Vagina (tissue), 2 donors: ENCODE measurements around the gene NUDT3. TPM values are rescaled to one million over a fixed set of nuclear protein-coding genes. Genes with fewer than 3 reads are reported as not detected.

Source experiments
- DNase-seq, 2 donors: peaks; one replicate each; pipeline ENCODE4 v3.0.0-alpha.2; 2017; ENCODE audit errors: extremely low spot score in 2 of 2
- H3K27ac ChIP-seq: fragments of 200-600 bp; sonication (generic); one replicate; pipeline ENCODE4 v1.5.1; 2019
- H3K27me3 ChIP-seq: fragments of 200-600 bp; sonication (generic); one replicate; pipeline ENCODE4 v1.5.1; 2019
- H3K36me3 ChIP-seq, 2 donors: fragments of 200-600 bp; sonication (generic); one replicate each; pipeline ENCODE4 v1.5.1; 2017 to 2019
- H3K4me1 ChIP-seq: fragments of 200-600 bp; sonication (generic); one replicate; pipeline ENCODE4 v1.5.1; 2019
- H3K4me3 ChIP-seq, 2 donors: fragments of 200-600 bp; sonication (generic); 1 replicate in 1 of 2; 2 replicates in 1 of 2; pipeline ENCODE4 v1.5.1; 2016 to 2019
- H3K9me3 ChIP-seq: fragments of 200-600 bp; sonication (generic); one replicate; pipeline ENCODE4 v1.5.1; 2019
- POLR2A ChIP-seq, 2 donors: fragments of 450-650 bp; IDR thresholded peaks; one replicate each; pipeline ENCODE4 v1.6.1; 2017; ENCODE audit warnings: antibody characterized with exemption in 2 of 2, mild to moderate bottlenecking in 2 of 2, moderate library complexity in 2 of 2
- POLR2AphosphoS5 ChIP-seq, 2 donors: sonication (generic); formaldehyde crosslinking; IDR thresholded peaks; one replicate each; pipeline ENCODE4 v1.9.0; 2017; ENCODE audit warnings: antibody characterized with exemption in 2 of 2, mild to moderate bottlenecking in 2 of 2, low read depth in 1 of 2; ENCODE audit not compliant: insufficient read depth in 1 of 2
- intact Hi-C: fragments of 100-400 bp; cut with DNase I; formaldehyde crosslinking; loops from one replicate; pipeline ENCODE4 v1.15.1; 2023
- total RNA-seq: library from RNA; depleted of rRNA; stranded (reverse); fragments of >200 nt; gene quantifications from one replicate; pipeline ENCODE4 v1.2.3, GENCODE V29; 2016
- TF ChIP-seq, protein P1 (sequence below), 3 experiments: fragments of 450-650 bp in 2 of 3; fragments of 200-600 bp in 1 of 3; sonication (generic) in 1 of 3; IDR thresholded peaks; one replicate each; pipeline ENCODE4 v1.5.1; 2017 to 2019; ENCODE audit warnings: antibody characterized with exemption in 3 of 3, mild to moderate bottlenecking in 2 of 3, moderate library complexity in 2 of 3

NUDT3 gene
- total RNA-seq, 1 donor from 2014 or later = 27.0 TPM

DNA sequence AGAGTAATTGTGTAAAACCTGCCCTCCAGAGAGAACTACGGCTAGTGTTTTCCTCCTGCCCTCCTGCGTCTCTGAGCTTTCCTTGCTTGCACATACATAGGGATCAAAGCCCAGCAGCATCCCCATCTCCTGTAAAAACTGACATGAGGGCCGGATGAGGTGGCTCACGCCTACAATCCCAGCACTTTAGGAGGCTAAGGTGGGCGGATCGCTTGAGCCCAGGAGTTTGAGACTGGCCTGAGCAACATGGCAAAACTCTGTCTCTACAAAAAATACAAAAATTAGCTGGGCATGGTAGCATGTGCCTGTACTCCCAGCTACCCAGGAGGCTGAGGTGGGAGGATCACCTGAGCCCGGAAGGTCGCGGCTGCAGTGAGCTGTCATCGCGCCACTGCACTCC, 103.3 kb downstream of the NUDT3 start:
- no peaks in the 10 kb centered on the region for H3K27me3 ChIP-seq
- no peaks in the 10 kb centered on the region for H3K4me1 ChIP-seq
- no peak overlapping the region for H3K27ac ChIP-seq
- intact Hi-C loops = no loop called here
- no peak overlapping the region for H3K4me3 ChIP-seq
- H3K36me3 ChIP-seq = peaks cover 0 to 27% of the 10 kb centered on the region in 2 donors
- TF ChIP-seq POLR2AphosphoS5 (IDR thresholded peaks at IDR 0.05; ENCODE audit: insufficient read depth in 1 of 2, low read depth in 1 of 2) (no peak), POLR2A (IDR thresholded peaks at IDR 0.05) (no peak)
- TF ChIP-seq, protein P1, sequence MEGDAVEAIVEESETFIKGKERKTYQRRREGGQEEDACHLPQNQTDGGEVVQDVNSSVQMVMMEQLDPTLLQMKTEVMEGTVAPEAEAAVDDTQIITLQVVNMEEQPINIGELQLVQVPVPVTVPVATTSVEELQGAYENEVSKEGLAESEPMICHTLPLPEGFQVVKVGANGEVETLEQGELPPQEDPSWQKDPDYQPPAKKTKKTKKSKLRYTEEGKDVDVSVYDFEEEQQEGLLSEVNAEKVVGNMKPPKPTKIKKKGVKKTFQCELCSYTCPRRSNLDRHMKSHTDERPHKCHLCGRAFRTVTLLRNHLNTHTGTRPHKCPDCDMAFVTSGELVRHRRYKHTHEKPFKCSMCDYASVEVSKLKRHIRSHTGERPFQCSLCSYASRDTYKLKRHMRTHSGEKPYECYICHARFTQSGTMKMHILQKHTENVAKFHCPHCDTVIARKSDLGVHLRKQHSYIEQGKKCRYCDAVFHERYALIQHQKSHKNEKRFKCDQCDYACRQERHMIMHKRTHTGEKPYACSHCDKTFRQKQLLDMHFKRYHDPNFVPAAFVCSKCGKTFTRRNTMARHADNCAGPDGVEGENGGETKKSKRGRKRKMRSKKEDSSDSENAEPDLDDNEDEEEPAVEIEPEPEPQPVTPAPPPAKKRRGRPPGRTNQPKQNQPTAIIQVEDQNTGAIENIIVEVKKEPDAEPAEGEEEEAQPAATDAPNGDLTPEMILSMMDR (IDR thresholded peaks at IDR 0.05) = no peak
- H3K9me3 ChIP-seq = no peaks in the 10 kb centered on the region
- DNase-seq = no peak

DNA sequence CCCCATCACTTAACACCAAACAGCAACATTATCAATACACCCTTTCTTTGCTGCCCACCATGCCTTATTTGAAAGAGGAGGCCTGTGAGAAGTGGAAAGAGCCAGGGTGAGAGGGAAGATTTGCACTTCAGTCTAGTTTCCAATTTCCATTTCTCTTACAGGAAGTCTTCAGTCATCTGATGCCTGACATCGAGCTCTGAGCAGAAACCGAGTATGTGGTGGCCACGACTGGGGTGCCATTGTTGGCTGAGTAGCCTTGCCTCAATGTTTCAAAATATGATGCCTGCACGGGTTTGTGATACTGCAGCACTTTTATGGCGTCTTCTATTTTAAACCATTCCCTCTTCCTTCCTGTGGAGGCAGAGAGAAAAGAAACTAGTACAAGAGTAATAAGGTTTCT, 103.9 kb downstream of the NUDT3 start:
- no peak for DNase-seq
- no peak overlapping the region for H3K27ac ChIP-seq
- peaks cover 0 to 22% of the 10 kb centered on the region in 2 donors for H3K36me3 ChIP-seq
- H3K4me3 ChIP-seq = no peak overlapping the region
- intact Hi-C loops = no loop called here
- TF ChIP-seq POLR2A (IDR thresholded peaks at IDR 0.05) (no peak), POLR2AphosphoS5 (IDR thresholded peaks at IDR 0.05; ENCODE audit: insufficient read depth in 1 of 2, low read depth in 1 of 2) (no peak)
- TF ChIP-seq, protein P1 (IDR thresholded peaks at IDR 0.05) = no peak
- H3K4me1 ChIP-seq = no peaks in the 10 kb centered on the region
- H3K9me3 ChIP-seq = no peaks in the 10 kb centered on the region
- H3K27me3 ChIP-seq = no peaks in the 10 kb centered on the region

DNA sequence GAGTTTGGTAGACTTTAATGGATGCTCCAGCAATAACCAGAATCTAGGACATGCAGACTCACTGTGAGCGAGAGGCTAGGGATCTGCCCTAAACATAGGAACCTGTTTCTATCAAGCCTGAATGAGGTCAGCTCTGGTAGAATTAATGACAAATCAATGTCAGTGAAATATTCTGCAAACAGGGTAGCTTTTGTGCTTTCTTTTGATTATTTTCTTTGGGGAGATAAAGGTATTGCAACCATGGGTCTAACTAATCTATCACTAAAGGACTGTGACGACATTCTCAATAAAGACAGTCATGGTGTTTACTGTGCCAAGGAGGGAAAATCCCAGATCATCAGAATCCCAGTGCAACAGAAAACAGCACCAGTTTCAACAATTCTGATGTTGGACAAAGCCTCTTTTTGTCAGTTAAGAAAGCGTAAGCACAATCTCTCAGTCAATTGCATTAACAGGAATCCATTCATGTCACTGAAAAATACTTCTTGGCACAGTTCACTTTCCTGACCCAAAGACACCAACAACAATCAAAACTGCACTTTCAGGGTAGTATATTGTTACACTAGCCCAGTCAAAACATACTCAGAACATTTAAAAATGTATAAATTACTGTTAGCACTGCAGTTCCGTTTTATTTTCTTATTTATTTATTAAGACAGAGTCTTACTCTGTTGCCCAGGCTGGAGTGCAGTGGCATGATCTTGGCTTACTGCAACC, 106.9 kb downstream of the NUDT3 start:
- intact Hi-C loops = no loop called here
- Histone ChIP-seq H3K27ac (no peak overlapping the region), H3K4me1 (no peaks in the 10 kb centered on the region), H3K9me3 (no peaks in the 10 kb centered on the region), H3K27me3 (no peaks in the 10 kb centered on the region), H3K36me3 (peaks cover 0 to 5% of the 10 kb centered on the region in 2 donors), H3K4me3 (no peak overlapping the region)
- DNase-seq = no peak
- TF ChIP-seq POLR2AphosphoS5 (IDR thresholded peaks at IDR 0.05; ENCODE audit: insufficient read depth in 1 of 2, low read depth in 1 of 2) (no peak), POLR2A (IDR thresholded peaks at IDR 0.05) (no peak)
- TF ChIP-seq, protein P1 (IDR thresholded peaks at IDR 0.05) = no peak

DNA sequence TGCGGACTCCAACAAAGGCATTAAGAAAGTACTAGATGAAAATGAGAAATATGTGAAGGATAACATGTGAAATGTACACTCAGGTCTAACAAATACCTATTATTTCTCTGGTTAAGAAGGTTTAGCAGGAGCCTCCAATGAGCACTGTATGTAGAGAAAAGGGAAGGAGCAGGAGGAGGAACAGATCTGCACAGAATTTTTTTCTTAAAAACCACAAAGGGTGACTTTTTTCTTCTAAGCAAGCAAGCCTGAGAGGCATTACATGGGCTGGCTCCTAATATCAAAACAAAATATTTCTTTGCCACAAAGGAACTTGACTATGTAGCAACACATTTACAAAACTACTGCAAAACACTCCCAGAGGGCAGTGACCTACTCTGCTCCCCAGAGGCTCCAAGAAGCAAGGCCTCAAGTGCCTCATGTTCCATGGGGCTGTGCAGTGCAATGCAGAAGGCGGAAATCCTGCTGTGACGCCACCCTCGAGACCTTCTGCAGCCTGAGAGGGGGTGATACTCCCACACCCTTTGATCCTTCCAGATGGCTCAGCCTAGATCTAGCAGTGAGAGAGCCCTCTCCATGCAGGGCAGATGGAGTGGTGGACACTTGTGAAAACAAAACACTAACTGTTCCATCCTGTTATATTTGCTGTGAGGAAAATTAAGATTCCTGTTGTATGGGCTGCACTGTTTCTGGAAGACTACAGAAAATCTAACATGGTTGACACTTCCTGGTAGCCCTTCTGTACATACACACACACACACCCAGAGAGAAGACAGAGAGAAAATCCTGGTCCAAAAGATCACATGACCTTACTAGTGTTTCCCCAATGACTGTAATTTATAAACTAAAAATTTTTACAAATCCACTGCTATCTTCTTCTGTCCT, 107.7 kb downstream of the NUDT3 start:
- H3K36me3 ChIP-seq = peaks cover 0 to 9% of the 10 kb centered on the region in 2 donors
- no peak for DNase-seq
- H3K4me1 ChIP-seq = no peaks in the 10 kb centered on the region
- TF ChIP-seq POLR2A (IDR thresholded peaks at IDR 0.05) = no peak
- TF ChIP-seq, protein P1 (IDR thresholded peaks at IDR 0.05) = no peak
- no peak for TF ChIP-seq POLR2AphosphoS5 (IDR thresholded peaks at IDR 0.05; ENCODE audit: insufficient read depth in 1 of 2, low read depth in 1 of 2)
- intact Hi-C loops = no loop called here
- H3K27ac ChIP-seq = no peak overlapping the region
- H3K27me3 ChIP-seq = no peaks in the 10 kb centered on the region
- no peak overlapping the region for H3K4me3 ChIP-seq
- no peaks in the 10 kb centered on the region for H3K9me3 ChIP-seq
